ENCODE measurements around the gene CLSTN2. TPM values are rescaled to one million over a fixed set of nuclear protein-coding genes. Genes with fewer than 3 reads are reported as not detected.

Gene CLSTN2
- total RNA-seq, 1 experiment from 2014 or later: not detected

- ATAC-seq: no peak
- Histone ChIP-seq H3F3A (ENCODE audit: low read length, unreplicated experiment) (no peaks in the 10 kb centered on the region), H3K9me2 (replicated peaks; ENCODE audit: low read length) (no peaks in the 10 kb centered on the region), H3K27me3 (ENCODE audit: low read length) (no peaks in the 10 kb centered on the region), H3K9me3 (ENCODE audit: low read length) (no peaks in the 10 kb centered on the region), H3K4me1 (ENCODE audit: insufficient read depth, low read length) (no peaks in the 10 kb centered on the region), H3K9ac (ENCODE audit: low read length) (no peak overlapping the region), H3K79me2 (ENCODE audit: low read length) (no peaks in the 10 kb centered on the region), H3K27ac (ENCODE audit: low read length) (no peak overlapping the region), H4K20me1 (ENCODE audit: low read length) (no peaks in the 10 kb centered on the region), H3K4me2 (ENCODE audit: low read length) (no peak overlapping the region), H2AFZ (ENCODE audit: low read length) (no peak overlapping the region), H3K36me3 (ENCODE audit: low read depth, low read length) (no peaks in the 10 kb centered on the region), H3K4me3 (ENCODE audit: low read length) (no peak overlapping the region)
- no TSS peak for BruUV-seq (replicated peaks)
- POLR2A ChIA-PET (ENCODE audit: unreplicated experiment): no interaction called here
- CTCF ChIA-PET: no interaction called here
- intact Hi-C loops (cut with micrococcal nuclease): no loop called here
- DNase-seq: no peak
- no peak for TF ChIP-seq EZH2 (IDR thresholded peaks at IDR 0.05; ENCODE audit: low read length, unreplicated experiment)
- TF ChIP-seq EZH2phosphoT487 (IDR thresholded peaks at IDR 0.05; ENCODE audit: borderline replicate concordance, low read length): no peak
- TF ChIP-seq, protein P1, sequence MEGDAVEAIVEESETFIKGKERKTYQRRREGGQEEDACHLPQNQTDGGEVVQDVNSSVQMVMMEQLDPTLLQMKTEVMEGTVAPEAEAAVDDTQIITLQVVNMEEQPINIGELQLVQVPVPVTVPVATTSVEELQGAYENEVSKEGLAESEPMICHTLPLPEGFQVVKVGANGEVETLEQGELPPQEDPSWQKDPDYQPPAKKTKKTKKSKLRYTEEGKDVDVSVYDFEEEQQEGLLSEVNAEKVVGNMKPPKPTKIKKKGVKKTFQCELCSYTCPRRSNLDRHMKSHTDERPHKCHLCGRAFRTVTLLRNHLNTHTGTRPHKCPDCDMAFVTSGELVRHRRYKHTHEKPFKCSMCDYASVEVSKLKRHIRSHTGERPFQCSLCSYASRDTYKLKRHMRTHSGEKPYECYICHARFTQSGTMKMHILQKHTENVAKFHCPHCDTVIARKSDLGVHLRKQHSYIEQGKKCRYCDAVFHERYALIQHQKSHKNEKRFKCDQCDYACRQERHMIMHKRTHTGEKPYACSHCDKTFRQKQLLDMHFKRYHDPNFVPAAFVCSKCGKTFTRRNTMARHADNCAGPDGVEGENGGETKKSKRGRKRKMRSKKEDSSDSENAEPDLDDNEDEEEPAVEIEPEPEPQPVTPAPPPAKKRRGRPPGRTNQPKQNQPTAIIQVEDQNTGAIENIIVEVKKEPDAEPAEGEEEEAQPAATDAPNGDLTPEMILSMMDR (conservative IDR thresholded peaks at IDR 0.05; ENCODE audit: low read depth, low read length): no peak
Observed at GRCh38 chr3:140617135-140617534, 682.1 kb downstream of the CLSTN2 start.

DNA sequence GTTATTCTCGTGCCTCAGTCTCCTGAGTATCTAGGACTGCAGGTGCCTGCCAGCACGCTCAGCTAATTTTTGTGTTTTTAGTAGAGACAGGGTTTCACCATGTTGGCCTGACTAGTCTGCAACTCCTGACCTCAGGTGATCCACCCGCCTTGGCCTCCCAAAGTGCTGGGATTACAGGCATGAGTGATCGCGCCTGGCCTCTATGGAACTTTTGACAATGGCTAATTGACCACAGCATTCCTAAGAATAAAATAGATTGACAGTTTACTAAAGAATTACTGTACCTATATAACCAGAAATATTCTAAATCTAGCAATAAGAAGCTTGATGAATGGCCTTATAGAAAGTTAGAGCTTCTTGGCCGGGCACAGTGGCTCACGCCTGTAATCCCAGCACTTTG lies 691.9 kb downstream of the CLSTN2 start:
- Histone ChIP-seq H3K4me1 (ENCODE audit: insufficient read depth, low read length) (peaks cover 35% of the 10 kb centered on the region), H4K20me1 (ENCODE audit: low read length) (no peaks in the 10 kb centered on the region), H3K9me2 (replicated peaks; ENCODE audit: low read length) (no peaks in the 10 kb centered on the region), H3K27me3 (ENCODE audit: low read length) (no peaks in the 10 kb centered on the region), H3K9me3 (ENCODE audit: low read length) (no peaks in the 10 kb centered on the region), H3K4me3 (ENCODE audit: low read length) (no peak overlapping the region), H3K4me2 (ENCODE audit: low read length) (no peak overlapping the region), H3F3A (ENCODE audit: low read length, unreplicated experiment) (no peaks in the 10 kb centered on the region), H3K27ac (ENCODE audit: low read length) (no peak overlapping the region), H3K36me3 (ENCODE audit: low read depth, low read length) (no peaks in the 10 kb centered on the region), H2AFZ (ENCODE audit: low read length) (no peak overlapping the region), H3K9ac (ENCODE audit: low read length) (no peak overlapping the region), H3K79me2 (ENCODE audit: low read length) (no peaks in the 10 kb centered on the region)
- ChIA-PET CTCF (no interaction called here), POLR2A (ENCODE audit: unreplicated experiment) (interaction anchor here (0.6 kb wide), 1 partner anchor 173 kb away, joined by 5 read pairs; no protein-coding TSS in a partner anchor)
- no peak for ATAC-seq
- DNase-seq: no peak
- TF ChIP-seq EZH2 (IDR thresholded peaks at IDR 0.05; ENCODE audit: low read length, unreplicated experiment) (no peak), EZH2phosphoT487 (IDR thresholded peaks at IDR 0.05; ENCODE audit: borderline replicate concordance, low read length) (no peak)
- TF ChIP-seq, protein P1 (conservative IDR thresholded peaks at IDR 0.05; ENCODE audit: low read depth, low read length): no peak
- intact Hi-C loops (cut with micrococcal nuclease): no loop called here
- BruUV-seq (replicated peaks): no TSS peak

Measured in PC-3 (cell line).